Panc1 (cell line): ENCODE measurements around the gene CCDC152. TPM values are rescaled to one million over a fixed set of nuclear protein-coding genes. Genes with fewer than 3 reads are reported as not detected.

Experiments used
- ATAC-seq: fragments of 200-7000 bp; cut with Tn5 transposase; 2 replicates; pipeline ENCODE4 v1.9.1; 2020; ENCODE audit warnings: mild to moderate bottlenecking, moderate library complexity
- BruUV-seq: library from RNA; stranded (reverse); fragments of 400-500 nt; replicated peaks from 2 replicates; lab custom pipeline; 2021; lab: Mats Ljungman, UMichigan
- CTCF ChIA-PET: fragments of 300-600 bp; sonication (Branson Sonifier 250); formaldehyde crosslinking; loops from one replicate; lab custom pipeline; 2022; ENCODE audit warnings: antibody characterized with exemption; lab: Charles Lee
- POLR2A ChIA-PET: fragments of 300-600 bp; sonication (Branson Sonifier 250); formaldehyde crosslinking; loops from one replicate; lab custom pipeline; 2022; ENCODE audit warnings: antibody characterized with exemption; lab: Charles Lee
- DNase-seq: peaks from one replicate; pipeline ENCODE4 v3.0.0-alpha.2; 2010; ENCODE audit warnings: low read depth, low spot score
- H3K27ac ChIP-seq: 2 replicates; pipeline ENCODE4 v1.5.1; 2011; ENCODE audit warnings: mild to moderate bottlenecking, low read length, inconsistent platforms
- H3K27me3 ChIP-seq: fragments of 200-500 bp; sonication (Bioruptor generic); 2 replicates; pipeline ENCODE4 v1.6.0; 2014; ENCODE audit warnings: low read length, inconsistent platforms; ENCODE audit not compliant: control insufficient read depth, insufficient read depth
- H3K36me3 ChIP-seq: fragments of 200-500 bp; sonication (Bioruptor generic); 2 replicates; pipeline ENCODE4 v1.5.1; 2014; ENCODE audit warnings: inconsistent platforms, mild to moderate bottlenecking, low read length, moderate library complexity; ENCODE audit not compliant: control insufficient read depth, insufficient read depth
- H3K4me1 ChIP-seq: 2 replicates; pipeline ENCODE4 v1.5.1; 2011; ENCODE audit warnings: inconsistent platforms, mild to moderate bottlenecking, low read length, moderate library complexity; ENCODE audit not compliant: control insufficient read depth, insufficient read depth
- H3K4me3 ChIP-seq, 2 experiments: 2 replicates each; pipeline ENCODE4 v1.5.1; 2011 to 2012; ENCODE audit warnings: low read depth in 2 of 2, low read length in 2 of 2, mild to moderate bottlenecking in 2 of 2, inconsistent platforms in 1 of 2, moderate library complexity in 1 of 2
- H3K9me3 ChIP-seq: fragments of 200-500 bp; sonication (Bioruptor generic); 2 replicates; pipeline ENCODE4 v1.5.1; 2014; ENCODE audit warnings: low read depth, mild to moderate bottlenecking, inconsistent platforms, low read length, moderate library complexity; ENCODE audit not compliant: control insufficient read depth, insufficient read depth
- CTCF ChIP-seq: fragments of 450-650 bp; IDR thresholded peaks from 2 replicates; pipeline ENCODE4 v1.5.1; 2017; ENCODE audit warnings: mild to moderate bottlenecking
- POLR2AphosphoS5 ChIP-seq: IDR thresholded peaks from 2 replicates; pipeline ENCODE4 v1.6.1; 2012; ENCODE audit warnings: mild to moderate bottlenecking, low read depth, low read length, moderate library complexity
- REST ChIP-seq, 2 experiments: IDR thresholded peaks; 2 replicates each; pipeline ENCODE4 v1.6.1; 2011 to 2012; ENCODE audit warnings: low read depth in 2 of 2, control low read depth in 1 of 2, low read length in 1 of 2, mild to moderate bottlenecking in 1 of 2, moderate library complexity in 1 of 2; ENCODE audit not compliant: insufficient read depth in 1 of 2
- SIN3A ChIP-seq: IDR thresholded peaks from 2 replicates; pipeline ENCODE4 v1.6.1; 2012; ENCODE audit warnings: low read depth, mild to moderate bottlenecking, low read length, moderate library complexity, borderline replicate concordance; ENCODE audit not compliant: insufficient read depth
- TCF7L2 ChIP-seq: IDR thresholded peaks from 2 replicates; pipeline ENCODE4 v1.6.1; 2011; ENCODE audit warnings: mild to moderate bottlenecking, low read depth, low read length, inconsistent platforms
- in situ Hi-C: cut with HindIII; loops from 2 replicates; pipeline ENCODE4 v1.10.0; 2016; ENCODE audit warnings: low sequenced_read_pairs, low pct_unique_long_range_greater_than_20kb
- intact Hi-C: fragments of 100-400 bp; cut with micrococcal nuclease; formaldehyde crosslinking; loops from one replicate; pipeline ENCODE4 v1.10.0; 2022; ENCODE audit not compliant: unreplicated experiment
- total RNA-seq: library from RNA; stranded (reverse); gene quantifications from one replicate; pipeline ENCODE4 v1.2.1, GENCODE V29; 2021; ENCODE audit not compliant: unreplicated experiment

Gene CCDC152
- total RNA-seq, 1 experiment from 2014 or later, result not detected

GRCh38 chr5:42760426-42760825, 3.8 kb downstream of the CCDC152 start:
- Histone ChIP-seq H3K27me3 (peaks cover 6% of the 10 kb centered on the region), H3K27ac (no peak overlapping the region), H3K4me1 (no peaks in the 10 kb centered on the region; the same call in 1 of the 2 replicates), H3K4me3 (no peak overlapping the region), H3K36me3 (no peaks in the 10 kb centered on the region; the same call in 1 of the 2 replicates), H3K9me3 (no peaks in the 10 kb centered on the region)
- intact Hi-C loops (loop anchor here (10.0 kb wide), 1 partner anchor 176 kb away; no protein-coding TSS in a partner anchor), in situ Hi-C loops (no loop called here)
- no peak for TF ChIP-seq SIN3A
- TF ChIP-seq POLR2AphosphoS5, result no peak
- DNase-seq (no peak), ATAC-seq (no peak)
- CTCF ChIA-PET, result no interaction called here
- no TSS peak for BruUV-seq
- POLR2A ChIA-PET, result no interaction called here

GRCh38 chr5:42761791-42762190, 5.2 kb downstream of the CCDC152 start:
- intact Hi-C loops (loop anchor here (10.0 kb wide), 1 partner anchor 177 kb away; no protein-coding TSS in a partner anchor), in situ Hi-C loops (no loop called here)
- no peaks in the 10 kb centered on the region; the same call in 1 of the 2 replicates for H3K4me1 ChIP-seq
- POLR2A ChIA-PET, result no interaction called here
- H3K4me3 ChIP-seq, result no peak overlapping the region
- no peaks in the 10 kb centered on the region; the same call in 1 of the 2 replicates for H3K36me3 ChIP-seq
- no peak overlapping the region for H3K27ac ChIP-seq
- TF ChIP-seq POLR2AphosphoS5 (no peak), SIN3A (no peak), REST (IDR thresholded peaks at IDR 0.05; ENCODE audit: insufficient read depth in 1 of 2, low read depth in 2 of 2, low read length in 1 of 2) (no peak), CTCF (no peak), TCF7L2 (no peak)
- H3K9me3 ChIP-seq, result no peaks in the 10 kb centered on the region
- BruUV-seq, result no TSS peak
- ATAC-seq (no peak), DNase-seq (no peak)
- CTCF ChIA-PET, result no interaction called here
- H3K27me3 ChIP-seq, result peaks cover 6% of the 10 kb centered on the region

- ChIA-PET CTCF (interaction anchor here (0.6 to 0.9 kb wide), 2 partner anchors 345 to 911 kb away, joined by 4 read pairs; partner anchors contain the start of gene GHR), POLR2A (no interaction called here)
- in situ Hi-C loops, result no loop called here
Measured at GRCh38 chr5:42767491-42768105, 11.0 kb downstream of the CCDC152 start.

More at GRCh38 chr5:42767491-42768105, 11.0 kb downstream of the CCDC152 start:
- no peak for TF ChIP-seq TCF7L2
- TF ChIP-seq SIN3A, result no peak
- no peak for TF ChIP-seq POLR2AphosphoS5
- TF ChIP-seq CTCF, result peak; percentile 63; the same call in 1 of the 2 replicates
- TF ChIP-seq REST (IDR thresholded peaks at IDR 0.05; ENCODE audit: insufficient read depth in 1 of 2, low read depth in 2 of 2, low read length in 1 of 2), result no peak
- Histone ChIP-seq H3K36me3 (no peaks in the 10 kb centered on the region), H3K9me3 (no peaks in the 10 kb centered on the region), H3K4me1 (no peaks in the 10 kb centered on the region), H3K27me3 (peaks cover 5% of the 10 kb centered on the region), H3K27ac (no peak overlapping the region), H3K4me3 (no peak overlapping the region)
- DNase-seq (peak; percentile 18), ATAC-seq (0 out of 2 replicates have a peak, but pooled peaks have one; percentile 58)
- no TSS peak for BruUV-seq
- intact Hi-C loops, result loop anchor here (1.0 to 10.0 kb wide), 4 partner anchors 122 to 910 kb away; partner anchors contain the start of gene GHR
